Measurements from ENCODE around the gene FOSL2.

The FOSL2 gene

GRCh38 chr2:28392297-28393113 is at the start of gene FOSL2:
FOSL2 (plus strand) TSS chr2:28392858; CDS start chr2:28393721, 863 bp downstream.
- H3K27ac Mint-ChIP-seq: peak within 1 kb of the TSS; percentile 89
- peaks cover 10% of the 10 kb centered on the region for H3K27me3 Mint-ChIP-seq
- peaks cover 13% of the 10 kb centered on the region for H3K4me1 Mint-ChIP-seq
- ATAC-seq (ENCODE audit: low read depth): peak; percentile 71
- peak within 1 kb of the TSS; percentile 93 for H3K4me3 Mint-ChIP-seq
- no peaks in the 10 kb centered on the region for H3K36me3 Mint-ChIP-seq
- DNase-seq (ENCODE audit: low spot score in 2 of 2): peak; percentile 63 to 66
- H3K9me3 Mint-ChIP-seq: no peaks in the 10 kb centered on the region

- no peaks in the 10 kb centered on the region for H3K9me3 Mint-ChIP-seq
- peaks cover 3% of the 10 kb centered on the region for H3K27me3 Mint-ChIP-seq
- no peaks in the 10 kb centered on the region for H3K4me1 Mint-ChIP-seq
- DNase-seq (ENCODE audit: low spot score in 2 of 2) (no peak), ATAC-seq (ENCODE audit: low read depth) (no peak)
- no peak overlapping the region for H3K4me3 Mint-ChIP-seq
- peaks cover 6% of the 10 kb centered on the region for H3K36me3 Mint-ChIP-seq
- no peak overlapping the region for H3K27ac Mint-ChIP-seq
Measured at GRCh38 chr2:28343184-28343942, 49.3 kb upstream of the FOSL2 start.

GRCh38 chr2:28343971-28344715 is 48.5 kb upstream of the FOSL2 start:
- H3K4me1 Mint-ChIP-seq: no peaks in the 10 kb centered on the region
- DNase-seq (ENCODE audit: low spot score in 2 of 2): no peak

GRCh38 chr2:28344756-28345373 is 47.8 kb upstream of the FOSL2 start:
- Mint-ChIP-seq H3K36me3 (no peaks in the 10 kb centered on the region), H3K27ac (no peak overlapping the region), H3K9me3 (no peaks in the 10 kb centered on the region), H3K27me3 (peaks cover 6% of the 10 kb centered on the region), H3K4me1 (no peaks in the 10 kb centered on the region), H3K4me3 (no peak overlapping the region)
- ATAC-seq (ENCODE audit: low read depth): no peak
- DNase-seq (ENCODE audit: low spot score in 2 of 2): no peak

More at GRCh38 chr2:28343971-28344715, 48.5 kb upstream of the FOSL2 start:
- H3K4me3 Mint-ChIP-seq: no peak overlapping the region
- peaks cover 2% of the 10 kb centered on the region for H3K36me3 Mint-ChIP-seq
- ATAC-seq (ENCODE audit: low read depth): no peak
- no peaks in the 10 kb centered on the region for H3K9me3 Mint-ChIP-seq
- no peak overlapping the region for H3K27ac Mint-ChIP-seq
- H3K27me3 Mint-ChIP-seq: peaks cover 3% of the 10 kb centered on the region

GRCh38 chr2:28345619-28346018 is 47.0 kb upstream of the FOSL2 start:
- Mint-ChIP-seq H3K36me3 (no peaks in the 10 kb centered on the region), H3K9me3 (no peaks in the 10 kb centered on the region), H3K4me3 (no peak overlapping the region), H3K27me3 (peaks cover 6% of the 10 kb centered on the region), H3K4me1 (no peaks in the 10 kb centered on the region), H3K27ac (no peak overlapping the region)
- DNase-seq (ENCODE audit: low spot score in 2 of 2): no peak
- no peak for ATAC-seq (ENCODE audit: low read depth)

GRCh38 chr2:28346587-28346986 is 46.1 kb upstream of the FOSL2 start:
- no peak for DNase-seq (ENCODE audit: low spot score in 2 of 2)
- Mint-ChIP-seq H3K27ac (no peak overlapping the region), H3K27me3 (peaks cover 6% of the 10 kb centered on the region), H3K36me3 (no peaks in the 10 kb centered on the region), H3K4me1 (peaks cover 2% of the 10 kb centered on the region), H3K4me3 (no peak overlapping the region), H3K9me3 (no peaks in the 10 kb centered on the region)
- ATAC-seq (ENCODE audit: low read depth): no peak

GRCh38 chr2:28347193-28347592 is 45.5 kb upstream of the FOSL2 start:
- H3K4me3 Mint-ChIP-seq: no peak overlapping the region
- H3K27me3 Mint-ChIP-seq: peaks cover 6% of the 10 kb centered on the region
- ATAC-seq (ENCODE audit: low read depth) (no peak), DNase-seq (ENCODE audit: low spot score in 2 of 2) (no peak)
- H3K36me3 Mint-ChIP-seq: no peaks in the 10 kb centered on the region
- H3K27ac Mint-ChIP-seq: no peak overlapping the region
- H3K9me3 Mint-ChIP-seq: no peaks in the 10 kb centered on the region
- H3K4me1 Mint-ChIP-seq: peaks cover 3% of the 10 kb centered on the region

GRCh38 chr2:28347596-28347995 is 45.1 kb upstream of the FOSL2 start:
- Mint-ChIP-seq H3K36me3 (no peaks in the 10 kb centered on the region), H3K27me3 (peaks cover 6% of the 10 kb centered on the region), H3K27ac (no peak overlapping the region), H3K9me3 (no peaks in the 10 kb centered on the region), H3K4me3 (no peak overlapping the region), H3K4me1 (peaks cover 3% of the 10 kb centered on the region)
- DNase-seq (ENCODE audit: low spot score in 2 of 2) (no peak), ATAC-seq (ENCODE audit: low read depth) (no peak)

GRCh38 chr2:28348149-28348567 is 44.5 kb upstream of the FOSL2 start:
- Mint-ChIP-seq H3K27ac (no peak overlapping the region), H3K4me3 (no peak overlapping the region), H3K36me3 (no peaks in the 10 kb centered on the region), H3K9me3 (no peaks in the 10 kb centered on the region), H3K4me1 (peaks cover 3% of the 10 kb centered on the region), H3K27me3 (peaks cover 6% of the 10 kb centered on the region)
- DNase-seq (ENCODE audit: low spot score in 2 of 2) (no peak), ATAC-seq (ENCODE audit: low read depth) (peak; percentile 19)

GRCh38 chr2:28348921-28349320 is 43.7 kb upstream of the FOSL2 start:
- Mint-ChIP-seq H3K27ac (no peak overlapping the region), H3K4me3 (no peak overlapping the region), H3K9me3 (no peaks in the 10 kb centered on the region), H3K36me3 (no peaks in the 10 kb centered on the region), H3K4me1 (peaks cover 3% of the 10 kb centered on the region), H3K27me3 (peaks cover 6% of the 10 kb centered on the region)
- ATAC-seq (ENCODE audit: low read depth) (no peak), DNase-seq (ENCODE audit: low spot score in 2 of 2) (no peak)

- no peak overlapping the region for H3K4me3 Mint-ChIP-seq
- peaks cover 6% of the 10 kb centered on the region for H3K27me3 Mint-ChIP-seq
- no peaks in the 10 kb centered on the region for H3K9me3 Mint-ChIP-seq
- no peak overlapping the region for H3K27ac Mint-ChIP-seq
- ATAC-seq (ENCODE audit: low read depth): no peak
- H3K36me3 Mint-ChIP-seq: no peaks in the 10 kb centered on the region
- peaks cover 3% of the 10 kb centered on the region for H3K4me1 Mint-ChIP-seq
- DNase-seq (ENCODE audit: low spot score in 2 of 2): no peak
Measured at GRCh38 chr2:28349546-28350165, 43.0 kb upstream of the FOSL2 start.

GRCh38 chr2:28350196-28350595 is 42.5 kb upstream of the FOSL2 start:
- Mint-ChIP-seq H3K27ac (no peak overlapping the region), H3K9me3 (no peaks in the 10 kb centered on the region), H3K27me3 (peaks cover 6% of the 10 kb centered on the region), H3K4me3 (no peak overlapping the region), H3K36me3 (no peaks in the 10 kb centered on the region), H3K4me1 (peaks cover 3% of the 10 kb centered on the region)
- ATAC-seq (ENCODE audit: low read depth): no peak
- DNase-seq (ENCODE audit: low spot score in 2 of 2): no peak

GRCh38 chr2:28350791-28351285 is 41.8 kb upstream of the FOSL2 start:
- Mint-ChIP-seq H3K36me3 (no peaks in the 10 kb centered on the region), H3K27me3 (peaks cover 6% of the 10 kb centered on the region), H3K4me3 (no peak overlapping the region), H3K4me1 (peaks cover 3% of the 10 kb centered on the region), H3K27ac (no peak overlapping the region), H3K9me3 (no peaks in the 10 kb centered on the region)
- no peak for DNase-seq (ENCODE audit: low spot score in 2 of 2)
- ATAC-seq (ENCODE audit: low read depth): no peak
